GM21576 (cell line): ENCODE data around the gene CYP46A1.
"Not testable (repeated sequence)": the region's sequence is repeated elsewhere in the genome, so short reads cannot be mapped to it uniquely, and the experiment has no call there.

ENCODE experiments used
- ATAC-seq: cut with Tn5 transposase; IDR thresholded peaks from one replicate; pipeline ENCODE4 v1.9.1; 2021; ENCODE audit warnings: mild to moderate bottlenecking, moderate library complexity; ENCODE audit not compliant: unreplicated experiment

CYP46A1 gene

GRCh38 chr14:99656171-99656570, 27.9 kb upstream of the CYP46A1 start:
- ATAC-seq: no peak

- no peak for ATAC-seq
Measured at GRCh38 chr14:99657645-99658155, 26.4 kb upstream of the CYP46A1 start.

GRCh38 chr14:99658218-99658845, 25.8 kb upstream of the CYP46A1 start:
- no peak for ATAC-seq

GRCh38 chr14:99659333-99659741, 24.8 kb upstream of the CYP46A1 start:
- no peak for ATAC-seq

- ATAC-seq: no peak
Measured at GRCh38 chr14:99660006-99660566, 24.0 kb upstream of the CYP46A1 start.

- no peak for ATAC-seq
Measured at GRCh38 chr14:99660794-99661193, 23.3 kb upstream of the CYP46A1 start.

- ATAC-seq: not testable (repeated sequence)
Measured at GRCh38 chr14:99661206-99661605, 22.9 kb upstream of the CYP46A1 start.

GRCh38 chr14:99662846-99663245, 21.3 kb upstream of the CYP46A1 start:
- ATAC-seq: no peak

- ATAC-seq: no peak
Measured at GRCh38 chr14:99663386-99664057, 20.6 kb upstream of the CYP46A1 start.

GRCh38 chr14:99664058-99664936, 19.8 kb upstream of the CYP46A1 start:
- ATAC-seq: no peak

GRCh38 chr14:99664937-99665273, 19.2 kb upstream of the CYP46A1 start:
- peak; percentile 60 for ATAC-seq

GRCh38 chr14:99666533-99666932, 17.6 kb upstream of the CYP46A1 start:
- no peak for ATAC-seq

- ATAC-seq: no peak
Measured at GRCh38 chr14:99667045-99667444, 17.1 kb upstream of the CYP46A1 start.

GRCh38 chr14:99667821-99668220, 16.3 kb upstream of the CYP46A1 start:
- ATAC-seq: no peak

- ATAC-seq: no peak
Measured at GRCh38 chr14:99668307-99669295, 15.5 kb upstream of the CYP46A1 start.

- no peak for ATAC-seq
Measured at GRCh38 chr14:99670361-99671234, 13.5 kb upstream of the CYP46A1 start.

- no peak for ATAC-seq
Measured at GRCh38 chr14:99671235-99672224, 12.6 kb upstream of the CYP46A1 start.
